GM13976 (cell line): ENCODE measurements around the gene ADCY5.

ENCODE experiments used
- DNase-seq: peaks from one replicate; pipeline ENCODE4 v3.0.0; 2012; ENCODE audit warnings: low spot score
- CTCF ChIP-seq: IDR thresholded peaks from 2 replicates; pipeline ENCODE4 v1.5.1; 2012; ENCODE audit warnings: borderline replicate concordance, mild to moderate bottlenecking; ENCODE audit not compliant: insufficient read depth; ENCODE audit errors: extremely low read depth, missing control alignments, control extremely low read depth
- in situ Hi-C: fragments of 300-500 bp; cut with MboI; formaldehyde crosslinking; loops from one replicate; pipeline ENCODE4 v1.12.0; 2022; ENCODE audit warnings: low sequenced_read_pairs, mixed read lengths, inconsistent platforms; ENCODE audit not compliant: unreplicated experiment

The ADCY5 gene

GRCh38 chr3:123294296-123294938 is 154.5 kb downstream of the ADCY5 start:
- no peak for DNase-seq
- no peak for TF ChIP-seq CTCF
- in situ Hi-C loops: no loop called here

GRCh38 chr3:123292321-123293310 is 156.3 kb downstream of the ADCY5 start:
- no peak for TF ChIP-seq CTCF
- DNase-seq: no peak
- in situ Hi-C loops: no loop called here

GRCh38 chr3:123291404-123291803 is 157.5 kb downstream of the ADCY5 start:
- in situ Hi-C loops: no loop called here
- no peak for DNase-seq
- no peak for TF ChIP-seq CTCF

GRCh38 chr3:123290962-123291361 is 157.9 kb downstream of the ADCY5 start:
- in situ Hi-C loops: no loop called here
- no peak for DNase-seq
- TF ChIP-seq CTCF: no peak

DNA sequence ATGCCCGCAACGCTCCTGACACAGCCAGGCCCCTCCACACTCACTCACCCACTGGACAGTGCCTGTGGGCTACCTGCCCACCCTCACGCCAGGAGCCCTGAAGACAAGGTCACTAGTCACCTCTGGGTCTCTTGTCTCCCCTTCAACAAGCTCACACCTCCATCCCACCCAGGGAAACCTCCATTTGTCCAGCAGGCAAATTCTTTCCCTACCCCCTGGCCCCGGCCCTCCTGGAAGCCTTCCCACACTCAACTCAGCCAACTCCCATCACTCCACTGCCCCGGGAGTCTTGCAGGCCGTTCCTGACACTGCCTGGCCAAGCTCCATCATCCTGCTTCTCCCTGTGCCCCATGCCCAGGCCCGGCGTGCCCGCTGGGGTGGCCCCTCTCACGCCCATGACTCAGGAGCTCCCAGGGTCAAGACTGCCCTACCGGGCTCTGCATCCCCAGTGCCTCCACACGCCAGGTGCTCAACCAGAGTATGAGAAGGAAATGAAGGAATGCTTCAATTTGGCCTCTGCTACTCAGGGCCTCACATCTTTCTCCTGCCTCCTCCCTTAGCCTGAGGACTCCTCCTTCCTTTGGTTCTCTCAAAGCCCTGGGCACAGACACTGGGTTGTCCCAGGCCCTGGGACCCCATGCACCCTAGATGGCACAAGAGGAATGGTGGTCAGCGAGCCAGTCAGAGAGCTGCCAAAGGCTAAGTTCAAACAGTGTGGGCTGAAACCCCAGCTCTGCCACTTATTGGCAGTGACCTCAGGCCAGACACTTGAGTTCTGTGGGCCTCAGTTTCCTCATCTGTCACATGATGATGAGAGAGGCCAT is 158.6 kb downstream of the ADCY5 start:
- no peak for TF ChIP-seq CTCF
- DNase-seq: no peak
- in situ Hi-C loops: no loop called here
